Ascending aorta (tissue), 2 donors: ENCODE results near the gene DDIT4. TPM values are rescaled to one million over a fixed set of nuclear protein-coding genes. Genes with fewer than 3 reads are reported as not detected.

Experiments
- DNase-seq, 2 donors: peaks; one replicate each; pipeline ENCODE4 v3.0.0-alpha.2; 2019; ENCODE audit warnings: low spot score in 2 of 2
- H3K27ac ChIP-seq, 2 donors: fragments of 200-600 bp; sonication (generic); one replicate each; pipeline ENCODE4 v1.5.1; 2016 to 2017; ENCODE audit warnings: mild to moderate bottlenecking in 1 of 2
- H3K27me3 ChIP-seq: fragments of 200-600 bp; sonication (generic); one replicate; pipeline ENCODE4 v1.5.1; 2017
- H3K36me3 ChIP-seq, 2 donors: fragments of 200-600 bp; sonication (generic); one replicate each; pipeline ENCODE4 v1.5.1; 2016
- H3K4me1 ChIP-seq, 2 donors: fragments of 200-600 bp; sonication (generic); one replicate each; pipeline ENCODE4 v1.5.1; 2016 to 2017; ENCODE audit warnings: mild to moderate bottlenecking in 1 of 2
- H3K4me3 ChIP-seq, 2 donors: fragments of 200-600 bp; sonication (generic); one replicate each; pipeline ENCODE4 v1.5.1; 2016 to 2017; ENCODE audit warnings: mild to moderate bottlenecking in 1 of 2
- H3K9me3 ChIP-seq, 2 donors: fragments of 200-600 bp; sonication (generic); one replicate each; pipeline ENCODE4 v1.5.1; 2016
- CTCF ChIP-seq, 3 experiments: fragments of 200-600 bp in 2 of 3; fragments of 450-650 bp in 1 of 3; sonication (generic) in 2 of 3; IDR thresholded peaks; one replicate each; pipeline ENCODE4 v1.5.1; 2016 to 2019; ENCODE audit warnings: antibody characterized with exemption in 3 of 3, mild to moderate bottlenecking in 1 of 3, moderate library complexity in 1 of 3
- intact Hi-C: fragments of 100-400 bp; cut with DNase I; formaldehyde crosslinking; loops from one replicate; pipeline ENCODE4 v1.15.1; 2023
- total RNA-seq: library from RNA; depleted of rRNA; stranded (reverse); fragments of >200 nt; gene quantifications from one replicate; pipeline ENCODE4 v1.1.0, GENCODE V29; 2016

The DDIT4 gene
- total RNA-seq, 1 donor from 2014 or later, result 394 TPM

GRCh38 chr10:72312865-72313391, 39.2 kb downstream of the DDIT4 start:
- DNase-seq, result no peak
- H3K27me3 ChIP-seq, result no peaks in the 10 kb centered on the region
- no peak overlapping the region for H3K4me3 ChIP-seq
- peaks cover 12 to 32% of the 10 kb centered on the region in 2 donors for H3K4me1 ChIP-seq
- TF ChIP-seq CTCF (IDR thresholded peaks at IDR 0.05), result no peak
- H3K27ac ChIP-seq, result no peak overlapping the region
- H3K36me3 ChIP-seq, result no peaks in the 10 kb centered on the region
- H3K9me3 ChIP-seq, result no peaks in the 10 kb centered on the region
- intact Hi-C loops, result no loop called here

GRCh38 chr10:72314263-72314662, 40.5 kb downstream of the DDIT4 start:
- H3K27ac ChIP-seq, result no peak overlapping the region
- H3K4me3 ChIP-seq, result no peak overlapping the region
- peaks cover 12 to 36% of the 10 kb centered on the region in 2 donors for H3K4me1 ChIP-seq
- DNase-seq, result no peak
- no peaks in the 10 kb centered on the region for H3K9me3 ChIP-seq
- H3K27me3 ChIP-seq, result no peaks in the 10 kb centered on the region
- intact Hi-C loops, result no loop called here
- no peaks in the 10 kb centered on the region for H3K36me3 ChIP-seq
- no peak for TF ChIP-seq CTCF (IDR thresholded peaks at IDR 0.05)

GRCh38 chr10:72315054-72315453, 41.3 kb downstream of the DDIT4 start:
- peaks cover 15 to 37% of the 10 kb centered on the region in 2 donors for H3K4me1 ChIP-seq
- intact Hi-C loops, result loop anchor here (5.0 kb wide), 2 partner anchors 38 to 98 kb away; partner anchors contain the start of genes ANAPC16 and ASCC1
- peak overlapping the region; percentile 61 to 72 for H3K27ac ChIP-seq

GRCh38 chr10:72315611-72316385, 42.1 kb downstream of the DDIT4 start:
- Histone ChIP-seq H3K27me3 (no peaks in the 10 kb centered on the region), H3K4me1 (peaks cover 21 to 38% of the 10 kb centered on the region in 2 donors), H3K36me3 (no peaks in the 10 kb centered on the region), H3K4me3 (no peak overlapping the region), H3K9me3 (no peaks in the 10 kb centered on the region), H3K27ac (peak overlapping the region; percentile 61 to 72)
- peak in 1 of 2 donors; percentile 91 for DNase-seq
- intact Hi-C loops, result loop anchor here (5.0 kb wide), 2 partner anchors 38 to 98 kb away; partner anchors contain the start of genes ANAPC16 and ASCC1
- TF ChIP-seq CTCF (IDR thresholded peaks at IDR 0.05), result no peak

More at GRCh38 chr10:72315054-72315453, 41.3 kb downstream of the DDIT4 start:
- H3K4me3 ChIP-seq, result no peak overlapping the region
- no peaks in the 10 kb centered on the region for H3K27me3 ChIP-seq
- TF ChIP-seq CTCF (IDR thresholded peaks at IDR 0.05), result no peak
- no peak for DNase-seq
- no peaks in the 10 kb centered on the region for H3K9me3 ChIP-seq
- no peaks in the 10 kb centered on the region for H3K36me3 ChIP-seq

GRCh38 chr10:72316386-72316700, 42.6 kb downstream of the DDIT4 start:
- no peak overlapping the region for H3K4me3 ChIP-seq
- no peaks in the 10 kb centered on the region for H3K36me3 ChIP-seq
- H3K27me3 ChIP-seq, result no peaks in the 10 kb centered on the region
- no peak for TF ChIP-seq CTCF (IDR thresholded peaks at IDR 0.05)
- peaks cover 21 to 44% of the 10 kb centered on the region in 2 donors for H3K4me1 ChIP-seq
- H3K27ac ChIP-seq, result peak overlapping the region; percentile 61 to 72
- no peak for DNase-seq
- no peaks in the 10 kb centered on the region for H3K9me3 ChIP-seq
- intact Hi-C loops, result loop anchor here (5.0 kb wide), 2 partner anchors 39 to 99 kb away; partner anchors contain the start of genes ANAPC16 and ASCC1
